ENCODE data around the gene UBE2L5.

UBE2L5 gene

GRCh38 chr13:30422054-30422839, at the start of gene UBE2L5:
UBE2L5 (plus strand) TSS chr13:30422493; CDS start chr13:30427991, 5,498 bp downstream.
- TF ChIP-seq, protein P1, sequence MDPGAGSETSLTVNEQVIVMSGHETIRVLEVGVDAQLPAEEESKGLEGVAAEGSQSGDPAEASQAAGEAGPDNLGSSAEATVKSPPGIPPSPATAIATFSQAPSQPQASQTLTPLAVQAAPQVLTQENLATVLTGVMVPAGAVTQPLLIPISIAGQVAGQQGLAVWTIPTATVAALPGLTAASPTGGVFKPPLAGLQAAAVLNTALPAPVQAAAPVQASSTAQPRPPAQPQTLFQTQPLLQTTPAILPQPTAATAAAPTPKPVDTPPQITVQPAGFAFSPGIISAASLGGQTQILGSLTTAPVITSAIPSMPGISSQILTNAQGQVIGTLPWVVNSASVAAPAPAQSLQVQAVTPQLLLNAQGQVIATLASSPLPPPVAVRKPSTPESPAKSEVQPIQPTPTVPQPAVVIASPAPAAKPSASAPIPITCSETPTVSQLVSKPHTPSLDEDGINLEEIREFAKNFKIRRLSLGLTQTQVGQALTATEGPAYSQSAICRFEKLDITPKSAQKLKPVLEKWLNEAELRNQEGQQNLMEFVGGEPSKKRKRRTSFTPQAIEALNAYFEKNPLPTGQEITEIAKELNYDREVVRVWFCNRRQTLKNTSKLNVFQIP (CRISPR knock-in tag; IDR thresholded peaks at IDR 0.05; ENCODE audit: borderline replicate concordance, low read depth), result no peak
- TF ChIP-seq ZFP3 (CRISPR knock-in tag; IDR thresholded peaks at IDR 0.05) (no peak), ZNF565 (CRISPR knock-in tag; conservative IDR thresholded peaks at IDR 0.05; ENCODE audit: low read depth) (no peak), TCF4 (CRISPR knock-in tag; IDR thresholded peaks at IDR 0.05; ENCODE audit: borderline replicate concordance) (no peak), CSDC2 (CRISPR knock-in tag; IDR thresholded peaks at IDR 0.05) (no peak), SNAI2 (CRISPR knock-in tag; IDR thresholded peaks at IDR 0.05) (no peak), TOX (CRISPR knock-in tag; IDR thresholded peaks at IDR 0.05; ENCODE audit: borderline replicate concordance) (no peak)
- ATAC-seq, result peak; percentile 93

- TF ChIP-seq SNAI2 (CRISPR knock-in tag; IDR thresholded peaks at IDR 0.05) (no peak), RARB (CRISPR knock-in tag; IDR thresholded peaks at IDR 0.05) (no peak), ZNF565 (CRISPR knock-in tag; conservative IDR thresholded peaks at IDR 0.05; ENCODE audit: low read depth) (no peak), CREB5 (CRISPR knock-in tag; IDR thresholded peaks at IDR 0.05; ENCODE audit: low read depth) (no peak), CSRNP3 (CRISPR knock-in tag; IDR thresholded peaks at IDR 0.05) (no peak), ARNTL (CRISPR knock-in tag; IDR thresholded peaks at IDR 0.05; ENCODE audit: borderline replicate concordance, low read depth) (no peak), ZNF8 (CRISPR knock-in tag; IDR thresholded peaks at IDR 0.05) (no peak), TOX (CRISPR knock-in tag; IDR thresholded peaks at IDR 0.05; ENCODE audit: borderline replicate concordance) (no peak), CSDC2 (CRISPR knock-in tag; IDR thresholded peaks at IDR 0.05) (no peak), TCF4 (CRISPR knock-in tag; IDR thresholded peaks at IDR 0.05; ENCODE audit: borderline replicate concordance) (no peak)
- ATAC-seq, result no peak
Measured at GRCh38 chr13:30373727-30374126, 48.6 kb upstream of the UBE2L5 start.

GRCh38 chr13:30375265-30375835, 46.9 kb upstream of the UBE2L5 start:
- ATAC-seq, result 0 out of 3 replicates have a peak, but pooled peaks have one; percentile 27
- TF ChIP-seq OSR1 (CRISPR knock-in tag; IDR thresholded peaks at IDR 0.05), result no peak
- TF ChIP-seq TCF4 (CRISPR knock-in tag; IDR thresholded peaks at IDR 0.05; ENCODE audit: borderline replicate concordance), result no peak
- no peak for TF ChIP-seq TSHZ2 (CRISPR knock-in tag; IDR thresholded peaks at IDR 0.05)
- TF ChIP-seq ZNF8 (CRISPR knock-in tag; IDR thresholded peaks at IDR 0.05), result no peak
- TF ChIP-seq, protein P1 (CRISPR knock-in tag; IDR thresholded peaks at IDR 0.05; ENCODE audit: borderline replicate concordance, low read depth), result no peak
